COLO668 (cell line): ENCODE measurements around the gene LIPI.
"Not testable (repeated sequence)": the region's sequence is repeated elsewhere in the genome, so short reads cannot be mapped to it uniquely, and the experiment has no call there.

ENCODE experiments used
- DNase-seq: peaks from one replicate; lab custom pipeline; 2025; ENCODE audit not compliant: unreplicated experiment; lab: John Stamatoyannopoulos, UW

LIPI gene

DNA sequence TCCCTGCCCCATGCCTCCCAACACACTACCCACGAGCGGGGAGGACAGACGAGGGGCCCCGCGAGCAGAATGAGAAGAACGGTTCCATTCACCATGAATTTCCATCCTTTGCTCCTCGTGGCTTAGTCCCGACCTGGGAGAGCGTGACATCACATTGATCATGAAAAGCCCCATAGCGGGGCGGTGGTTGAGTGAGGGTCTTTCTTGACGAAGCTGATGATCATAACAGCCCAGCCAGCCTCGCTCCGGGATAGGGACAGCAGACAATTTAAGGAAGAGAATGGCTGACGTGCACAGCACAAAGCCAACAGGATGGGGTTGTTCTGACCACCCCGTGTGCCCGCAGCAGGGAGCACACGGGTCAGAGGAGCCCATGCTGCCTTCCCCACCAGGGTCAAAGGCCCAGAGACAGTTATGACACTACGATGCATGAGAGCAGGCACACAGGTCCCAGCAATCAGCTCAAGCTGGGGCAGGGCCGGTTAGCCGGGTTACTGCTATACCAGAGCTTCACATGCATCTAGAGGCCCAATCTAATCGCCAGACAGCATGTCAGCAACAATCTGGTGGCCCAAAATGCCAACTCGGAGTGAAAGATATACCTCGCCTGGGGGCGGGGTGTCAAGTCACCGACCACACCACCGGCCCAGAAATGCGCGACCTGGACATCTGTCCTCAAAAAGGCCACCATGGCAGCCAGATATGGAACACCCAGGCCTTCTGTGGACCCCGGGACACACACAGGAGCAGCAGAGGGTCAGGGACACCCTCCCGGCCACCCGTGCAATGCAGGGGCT, 135.2 kb downstream of the LIPI start:
- no peak for DNase-seq

DNA sequence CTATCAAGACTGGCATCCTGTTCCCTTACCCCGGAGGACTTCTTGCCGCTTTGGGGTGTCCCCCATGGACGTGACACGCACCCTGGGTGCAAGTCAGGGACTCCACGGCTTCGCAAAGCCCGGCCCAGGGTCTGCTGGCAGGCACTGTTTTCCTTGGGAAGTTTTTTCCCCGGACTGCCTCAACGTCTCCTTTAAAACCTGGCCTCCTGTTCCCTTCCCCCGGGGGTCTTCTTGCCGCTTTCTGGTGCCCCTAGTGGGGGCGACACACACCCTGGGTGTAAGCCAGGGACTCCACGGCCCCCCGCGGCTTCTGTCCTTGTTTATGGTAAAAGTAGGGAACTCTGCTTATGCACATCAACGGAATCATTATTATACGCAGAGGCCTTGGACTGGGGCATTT, 136.6 kb downstream of the LIPI start:
- no peak for DNase-seq

DNA sequence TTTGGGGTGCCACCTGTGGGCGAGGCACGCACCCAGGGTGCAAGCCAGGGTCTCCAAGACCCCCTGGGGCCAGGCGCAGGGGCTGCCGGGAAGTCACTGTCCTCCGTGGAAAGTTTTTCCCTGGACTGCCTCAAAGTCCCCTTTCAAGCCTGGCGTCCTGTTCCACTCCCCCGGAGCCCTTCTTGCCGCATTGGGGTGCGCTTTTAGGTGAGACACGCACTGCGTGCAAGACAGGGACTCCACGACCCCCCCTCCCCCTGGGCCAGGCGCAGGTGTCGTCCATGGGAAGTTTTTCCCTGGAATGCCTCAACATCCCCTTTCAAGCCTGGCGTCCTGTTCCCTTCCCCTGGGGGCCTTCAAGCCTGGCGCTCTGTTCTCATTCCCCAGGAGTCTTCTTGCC, 137.1 kb downstream of the LIPI start:
- no peak for DNase-seq

DNA sequence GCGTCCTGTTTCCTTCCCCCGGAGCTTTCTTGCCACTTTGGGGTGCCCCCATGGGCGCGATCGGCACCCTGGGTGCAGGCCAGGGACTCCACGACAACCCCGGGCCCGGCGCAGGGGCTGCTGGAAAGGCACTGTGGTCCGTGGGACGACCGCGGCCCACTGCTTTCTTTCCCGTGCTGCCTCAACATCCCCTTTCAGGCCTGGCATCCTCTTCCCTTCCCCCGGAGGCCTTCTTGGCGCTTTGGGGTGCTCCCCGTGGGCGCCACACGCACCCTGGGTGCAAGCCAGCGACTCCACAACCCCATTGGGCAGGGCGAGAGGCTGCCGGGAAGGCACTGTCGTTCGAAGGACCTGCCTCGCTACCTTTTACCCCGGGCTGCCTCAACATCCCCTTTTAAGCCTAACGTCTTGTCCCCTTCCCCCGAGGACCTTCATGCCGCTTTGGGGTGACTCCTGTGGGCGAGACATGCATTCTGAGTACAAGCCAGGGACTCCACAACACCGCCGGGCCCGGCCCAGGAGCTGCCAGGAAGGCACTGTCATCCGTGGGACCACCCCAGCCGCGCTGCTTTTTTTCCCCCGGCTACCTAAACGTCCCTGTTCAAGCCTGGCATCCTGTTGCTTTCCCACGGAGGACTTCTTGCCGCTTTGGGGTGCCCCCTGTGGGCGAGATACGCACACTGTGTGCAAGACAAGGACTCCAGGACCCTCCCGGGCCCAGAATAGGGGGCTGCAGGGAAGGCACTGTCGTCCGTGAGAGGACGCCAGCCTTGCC, 137.8 kb downstream of the LIPI start:
- no peak for DNase-seq

DNA sequence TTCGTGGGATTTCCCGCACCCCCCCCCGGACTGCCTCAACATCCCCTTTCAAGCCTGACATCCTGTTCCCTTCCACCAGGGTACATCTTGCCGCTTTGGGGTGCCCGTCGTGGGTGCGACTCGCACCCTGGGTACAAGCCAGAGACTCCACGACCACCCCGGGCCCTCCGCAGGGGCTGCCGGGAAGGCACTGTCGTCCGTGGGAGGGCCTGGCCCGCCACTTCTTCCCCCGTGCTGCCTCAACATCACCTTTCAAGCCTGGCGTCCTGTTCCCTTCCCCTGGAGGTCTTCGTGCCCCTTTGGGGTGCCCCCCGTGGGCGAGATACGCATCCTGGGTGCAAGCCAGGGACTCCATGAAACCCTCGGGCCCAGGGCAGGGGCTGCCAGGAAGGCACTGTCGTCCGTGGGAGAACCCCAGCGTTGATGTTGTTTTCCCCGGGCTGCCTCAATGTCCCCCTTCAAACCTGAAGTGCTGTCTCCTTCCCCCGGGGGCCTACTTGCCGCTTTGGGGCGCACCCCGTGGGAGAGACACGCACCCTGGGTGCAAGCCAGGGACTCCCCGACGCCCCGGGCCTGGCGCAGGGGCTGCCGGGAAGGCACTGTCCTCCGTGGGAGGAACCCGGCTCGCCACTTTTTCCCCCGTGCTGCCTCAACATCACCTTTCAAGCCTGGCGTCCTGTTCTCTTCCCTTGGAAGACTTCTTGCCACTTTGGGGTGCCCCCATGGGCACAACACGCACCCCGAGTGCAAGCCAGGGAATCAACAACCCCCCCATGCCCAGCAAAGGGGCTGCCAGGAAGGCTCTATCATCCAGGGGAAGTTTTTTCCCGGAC, 138.6 kb downstream of the LIPI start:
- DNase-seq = no peak

DNA sequence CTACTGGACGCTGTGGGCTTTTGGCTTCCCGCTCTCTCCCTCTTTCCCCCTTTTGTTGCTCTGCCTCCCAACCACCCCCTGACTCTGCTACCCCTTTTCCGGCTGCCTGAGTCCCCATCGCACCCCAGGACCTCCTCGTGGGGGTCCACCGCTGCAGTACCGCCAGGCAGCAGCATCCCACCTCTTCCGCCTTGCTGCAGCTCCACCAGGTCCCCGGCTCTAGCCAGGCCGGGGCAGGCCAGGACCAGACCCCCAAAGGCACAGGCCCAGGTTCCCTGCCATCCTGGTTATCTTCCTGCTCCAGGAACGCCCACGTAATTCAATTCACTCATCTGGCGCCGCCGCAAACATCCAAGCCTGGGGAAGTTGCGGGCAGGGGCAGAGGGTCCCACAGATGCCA, 139.8 kb downstream of the LIPI start:
- DNase-seq = no peak

DNA sequence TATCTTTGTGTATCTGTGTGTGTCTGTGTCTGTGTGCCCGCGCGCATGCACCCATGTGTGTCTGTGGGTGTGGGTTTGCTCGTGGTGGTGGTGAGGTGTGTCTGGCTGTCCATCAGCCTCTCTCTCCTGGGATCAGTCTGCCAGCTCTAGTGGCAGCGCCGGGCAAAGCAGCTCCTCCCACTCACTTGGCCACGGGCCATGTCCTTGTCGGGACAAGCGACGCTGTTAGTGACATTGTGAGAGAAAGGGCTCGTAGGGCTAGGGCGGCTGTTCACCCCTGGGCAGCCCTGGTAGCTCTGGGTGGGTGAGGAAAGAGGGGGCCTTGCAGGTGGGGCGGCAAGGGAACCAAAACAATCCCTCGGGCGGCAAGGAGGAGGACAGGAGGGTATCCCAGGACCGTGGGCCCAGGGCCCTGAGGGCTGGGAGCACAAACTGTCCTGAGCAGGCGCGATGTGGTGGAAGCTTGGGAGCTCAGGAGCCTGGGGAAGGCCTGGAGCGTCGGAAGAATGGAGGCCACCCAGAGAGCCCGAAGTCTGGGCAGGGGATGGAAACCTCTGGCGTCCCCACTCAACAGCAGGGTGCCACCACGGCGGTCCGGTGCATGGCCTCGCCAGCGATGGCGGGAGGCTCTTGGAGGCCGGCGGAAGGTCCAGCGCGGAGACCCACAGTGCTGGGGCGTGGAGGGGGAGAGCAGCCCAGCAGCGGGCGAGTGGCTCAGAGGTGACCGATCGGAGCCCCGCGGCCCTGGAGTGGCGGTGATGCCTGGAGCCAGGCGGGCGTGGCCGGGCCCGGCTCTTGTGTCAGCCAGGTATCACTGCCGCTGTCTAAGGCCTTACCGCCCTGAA, 140.5 kb downstream of the LIPI start:
- no peak for DNase-seq

DNA sequence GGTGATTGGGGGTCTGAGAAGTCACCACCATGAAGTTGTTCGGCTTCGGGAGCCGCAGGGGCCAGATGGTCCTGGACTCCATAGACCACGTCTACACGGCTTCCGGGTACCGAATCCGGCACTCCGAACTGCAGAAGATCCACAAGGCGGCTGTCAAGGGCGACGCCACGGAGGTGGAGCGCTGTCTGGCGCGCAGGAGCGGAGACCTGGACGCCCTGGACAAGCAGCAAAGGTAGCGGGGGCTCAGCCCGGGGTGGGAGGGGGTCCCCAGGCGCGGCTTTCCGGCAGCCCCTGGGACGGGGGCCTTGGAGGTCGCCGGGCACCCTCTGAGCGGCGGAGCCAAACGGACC, 146.5 kb downstream of the LIPI start:
- DNase-seq = no peak

DNA sequence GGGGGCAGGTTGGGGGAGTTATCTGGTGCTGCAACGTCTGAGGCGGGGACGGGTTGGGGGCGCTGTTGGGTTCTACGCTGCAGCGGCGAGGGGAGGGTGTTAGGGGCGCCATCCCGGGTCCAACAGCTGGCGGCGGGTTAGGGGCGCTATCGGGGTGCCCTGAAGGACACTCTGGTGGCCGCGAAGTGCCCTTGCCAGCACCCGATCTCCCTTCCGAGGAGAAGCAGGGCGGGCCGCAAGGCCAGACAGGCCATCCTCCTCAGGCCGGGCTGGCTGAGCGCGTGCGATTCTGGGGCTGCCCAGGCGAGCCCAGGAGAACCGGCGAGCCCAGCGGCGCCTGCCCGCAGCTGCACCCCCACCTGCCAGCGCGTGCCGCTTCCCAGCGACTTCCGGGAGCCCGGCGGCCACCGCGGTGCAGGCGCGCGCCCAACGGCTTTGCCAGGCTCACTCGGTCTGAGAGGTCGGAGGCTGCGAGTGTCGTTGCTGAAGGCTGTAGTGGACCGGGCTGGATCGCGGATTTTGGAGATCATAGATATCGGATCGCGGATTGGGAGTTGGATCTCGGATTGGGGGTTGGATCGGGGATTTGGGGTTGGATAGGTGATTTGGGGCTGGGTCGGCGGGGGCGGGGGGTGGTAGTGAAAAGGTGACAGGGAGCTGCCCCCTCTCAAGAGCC, 147.0 kb downstream of the LIPI start:
- not testable (repeated sequence) for DNase-seq

DNA sequence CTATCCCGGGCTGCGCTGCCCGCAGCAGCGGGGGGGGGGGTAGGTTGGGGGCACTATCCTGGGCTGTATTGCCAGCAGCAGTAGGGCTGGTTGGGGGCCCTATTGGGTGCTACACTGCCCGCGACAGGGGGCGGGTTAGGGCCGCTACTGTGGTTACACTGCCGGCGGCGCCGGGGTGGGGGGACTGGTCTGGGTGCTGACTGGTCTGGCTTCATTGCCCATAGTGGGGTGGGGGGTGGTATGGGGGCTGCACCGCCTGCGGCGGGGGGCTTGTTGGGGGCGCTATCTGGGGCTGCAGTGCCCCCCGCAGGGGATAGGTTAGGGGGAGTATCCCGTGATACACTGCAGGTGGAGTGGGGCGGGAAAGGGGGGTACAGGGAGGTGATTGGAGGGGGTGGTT, 148.1 kb downstream of the LIPI start:
- not testable (repeated sequence) for DNase-seq

DNA sequence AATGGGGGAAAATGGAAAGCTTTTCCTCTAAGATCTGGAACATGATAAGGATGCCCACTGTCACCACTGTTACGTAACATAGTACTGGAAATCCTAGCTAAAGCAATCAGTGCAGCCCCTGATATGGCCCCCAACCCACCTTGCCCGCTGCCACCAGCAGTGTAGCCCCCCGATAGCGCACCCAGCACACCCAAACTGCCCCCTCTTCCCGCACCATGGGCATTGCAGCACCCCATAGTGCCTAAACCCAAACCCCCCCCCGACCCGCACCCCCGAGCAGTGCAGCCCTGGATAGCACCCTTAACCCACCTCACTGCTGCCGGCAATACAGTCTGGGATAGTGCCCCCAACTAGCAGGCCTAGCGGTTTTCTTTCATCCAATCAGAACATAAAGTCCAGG, 148.9 kb downstream of the LIPI start:
- not testable (repeated sequence) for DNase-seq

DNA sequence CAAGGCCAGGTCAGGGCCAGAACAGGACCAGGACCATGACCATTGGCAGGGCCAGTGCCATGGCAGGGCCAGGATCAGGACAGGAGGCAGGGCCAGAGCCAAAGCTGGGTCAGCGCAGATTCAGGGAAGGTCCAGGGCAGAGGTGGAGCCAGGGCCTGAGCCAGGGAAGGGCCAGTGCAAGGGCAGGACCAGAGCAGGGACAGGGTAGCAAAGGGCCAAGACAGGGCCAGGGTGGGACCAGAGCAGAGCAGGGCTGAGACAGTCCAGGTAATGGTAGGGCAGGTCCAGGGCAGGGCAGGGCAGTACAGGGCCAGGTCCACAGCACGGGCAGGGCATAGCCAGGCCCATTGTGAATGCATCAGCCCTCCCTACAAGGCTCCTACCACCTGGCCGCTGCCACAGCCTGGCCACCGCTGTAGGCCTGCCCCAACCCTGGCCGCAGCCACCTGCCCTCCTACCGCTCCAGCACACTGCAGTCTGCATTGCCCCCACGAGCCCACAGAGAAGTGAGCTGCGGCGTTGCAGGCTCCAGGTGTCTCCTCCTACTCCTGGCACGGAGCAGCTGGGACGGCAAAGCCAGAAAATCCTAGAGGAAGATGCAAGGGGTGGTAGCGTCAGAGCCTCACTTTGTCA, 151.6 kb downstream of the LIPI start:
- DNase-seq = not testable (repeated sequence)
